ENCODE measurements around the gene MED27. TPM values are rescaled to one million over a fixed set of nuclear protein-coding genes. Genes with fewer than 3 reads are reported as not detected.

Gene MED27
- total and polyA plus RNA-seq, 2 of the 13 experiments (the other 11 are each of a cell fraction or from before 2014, with no cell fraction given): 16.9 to 19.0 TPM

DNA sequence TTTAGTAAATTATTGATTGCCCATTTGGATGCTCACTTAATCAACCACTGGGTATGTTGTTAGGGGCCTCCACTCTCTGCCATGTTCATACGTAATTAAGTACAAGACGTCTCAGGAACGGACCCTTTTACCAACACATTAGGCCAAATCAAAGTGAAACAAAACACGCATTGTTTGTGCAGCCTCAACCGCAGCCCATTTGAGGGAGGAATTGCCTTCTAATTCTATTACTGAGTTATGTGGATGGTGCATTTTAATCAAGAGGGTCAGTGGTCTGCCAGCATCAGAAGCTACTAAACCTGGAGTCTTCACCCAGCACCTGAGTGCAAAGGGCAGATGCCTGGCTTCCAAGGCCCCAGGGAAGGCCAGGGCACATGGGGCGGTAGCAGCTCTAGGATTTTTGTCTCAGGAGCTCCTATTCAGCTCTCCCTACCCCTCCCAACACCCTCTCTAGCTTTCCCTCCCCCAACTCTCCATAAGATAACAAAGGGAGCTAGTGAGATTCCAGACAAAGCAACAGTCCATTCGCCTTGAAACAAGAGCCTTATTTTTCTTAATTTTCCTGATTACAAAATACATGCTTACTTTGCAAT lies 7.9 kb upstream of the MED27 start:
- FAIRE-seq: no peak

More for the DNA sequence above, 7.9 kb upstream of the MED27 start:
- WGBS (ENCODE audit: low lambda C conversion rate): 56% methylated on average over 7 of the region's 7 CpGs
- no peak overlapping the region for H2AFZ ChIP-seq (ENCODE audit: low read length)
- ChIA-PET POLR2A (no interaction called here), CTCF (ENCODE audit: low intra/inter-chr PET ratio, low total read pairs) (no interaction called here)
- no peak overlapping the region for H3K27ac ChIP-seq (ENCODE audit: extremely low read length, insufficient read depth, low read length)
- no peak overlapping the region for H3K9ac ChIP-seq (ENCODE audit: insufficient read depth, low read depth, low read length)
- no peak for DNase-seq (ENCODE audit: low spot score)
- H3K4me1 ChIP-seq (ENCODE audit: insufficient read depth, low read length): no peaks in the 10 kb centered on the region
- no peaks in the 10 kb centered on the region for H4K20me1 ChIP-seq (ENCODE audit: insufficient read depth, low read length)
- no peak for TF ChIP-seq JDP2 (CRISPR knock-in tag; IDR thresholded peaks at IDR 0.05; ENCODE audit: borderline replicate concordance)
- TF ChIP-seq, protein P1, sequence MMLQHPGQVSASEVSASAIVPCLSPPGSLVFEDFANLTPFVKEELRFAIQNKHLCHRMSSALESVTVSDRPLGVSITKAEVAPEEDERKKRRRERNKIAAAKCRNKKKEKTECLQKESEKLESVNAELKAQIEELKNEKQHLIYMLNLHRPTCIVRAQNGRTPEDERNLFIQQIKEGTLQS (CRISPR knock-in tag; IDR thresholded peaks at IDR 0.05): no peak
- TF ChIP-seq E2F5 (CRISPR knock-in tag; conservative IDR thresholded peaks at IDR 0.05): no peak
- TF ChIP-seq, protein P2, sequence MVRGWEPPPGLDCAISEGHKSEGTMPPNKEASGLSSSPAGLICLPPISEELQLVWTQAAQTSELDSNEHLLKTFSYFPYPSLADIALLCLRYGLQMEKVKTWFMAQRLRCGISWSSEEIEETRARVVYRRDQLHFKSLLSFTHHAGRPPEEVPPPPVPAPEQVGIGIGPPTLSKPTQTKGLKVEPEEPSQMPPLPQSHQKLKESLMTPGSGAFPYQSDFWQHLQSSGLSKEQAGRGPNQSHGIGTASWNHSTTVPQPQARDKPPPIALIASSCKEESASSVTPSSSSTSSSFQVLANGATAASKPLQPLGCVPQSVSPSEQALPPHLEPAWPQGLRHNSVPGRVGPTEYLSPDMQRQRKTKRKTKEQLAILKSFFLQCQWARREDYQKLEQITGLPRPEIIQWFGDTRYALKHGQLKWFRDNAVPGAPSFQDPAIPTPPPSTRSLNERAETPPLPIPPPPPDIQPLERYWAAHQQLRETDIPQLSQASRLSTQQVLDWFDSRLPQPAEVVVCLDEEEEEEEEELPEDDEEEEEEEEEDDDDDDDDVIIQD (CRISPR knock-in tag; IDR thresholded peaks at IDR 0.05; ENCODE audit: low read depth): no peak
- no peak for TF ChIP-seq GATAD2A (CRISPR knock-in tag; IDR thresholded peaks at IDR 0.05)
- TF ChIP-seq RELA (CRISPR knock-in tag; IDR thresholded peaks at IDR 0.05): no peak
- no peaks in the 10 kb centered on the region for H3K36me3 ChIP-seq (replicated peaks in 1 of 2; ENCODE audit: control insufficient read depth in 1 of 2, insufficient read depth in 2 of 2, low read length in 2 of 2)
- no peak for ATAC-seq
- no peaks in the 10 kb centered on the region for H3K79me2 ChIP-seq (ENCODE audit: insufficient read depth, low read length)
- in situ Hi-C loops (cut with HindIII; ENCODE audit: extremely low pct_ligation_motif_present, low pct_unique_long_range_greater_than_20kb) (no loop called here), intact Hi-C loops (cut with micrococcal nuclease; ENCODE audit: unreplicated experiment) (no loop called here)
- H3K4me3 ChIP-seq (replicated peaks in 1 of 3; ENCODE audit: insufficient read depth in 1 of 3, low read depth in 2 of 3, low read length in 3 of 3): no peak overlapping the region
- H3K4me2 ChIP-seq (ENCODE audit: low read depth, low read length): no peak overlapping the region
- peaks cover 0 to 7% of the 10 kb centered on the region in 2 experiments; a peak in 3 of 5 replicates for H3K27me3 ChIP-seq (ENCODE audit: control insufficient read depth in 1 of 2, insufficient read depth in 2 of 2, low read length in 2 of 2)
- no peaks in the 10 kb centered on the region for H3K9me3 ChIP-seq (ENCODE audit: low read length)
- no TSS peak for BruUV-seq (replicated peaks)
